ENCODE measurements around the gene TMEM154.
A peak's percentile ranks its signal among the peaks of the same experiment; 100 is the strongest.

The TMEM154 gene

GRCh38 chr4:152652102-152652501 is 27.7 kb downstream of the TMEM154 start:
- no peak for TF ChIP-seq CTCF (IDR thresholded peaks at IDR 0.05; ENCODE audit: low read depth, low read length, missing control alignments)
- no peak overlapping the region for H3K4me3 ChIP-seq (ENCODE audit: low read depth, low read length)
- DNase-seq (ENCODE audit: low read depth), result no peak

- no peak overlapping the region for H3K4me3 ChIP-seq (ENCODE audit: low read depth, low read length)
- no peak for TF ChIP-seq CTCF (IDR thresholded peaks at IDR 0.05; ENCODE audit: low read depth, low read length, missing control alignments)
- DNase-seq (ENCODE audit: low read depth), result no peak
Measured at GRCh38 chr4:152651473-152652060, 28.2 kb downstream of the TMEM154 start.

- H3K4me3 ChIP-seq (ENCODE audit: low read depth, low read length), result no peak overlapping the region
- no peak for DNase-seq (ENCODE audit: low read depth)
- no peak for TF ChIP-seq CTCF (IDR thresholded peaks at IDR 0.05; ENCODE audit: low read depth, low read length, missing control alignments)
Measured at GRCh38 chr4:152646221-152646620, 33.6 kb downstream of the TMEM154 start.

GRCh38 chr4:152644130-152644529 is 35.7 kb downstream of the TMEM154 start:
- no peak for DNase-seq (ENCODE audit: low read depth)
- H3K4me3 ChIP-seq (ENCODE audit: low read depth, low read length), result no peak overlapping the region

GRCh38 chr4:152643153-152644035 is 36.4 kb downstream of the TMEM154 start:
- DNase-seq (ENCODE audit: low read depth), result peak; percentile 77
- peak overlapping the region; percentile 28; the same call in 1 of the 2 replicates for H3K4me3 ChIP-seq (ENCODE audit: low read depth, low read length)
- TF ChIP-seq CTCF (IDR thresholded peaks at IDR 0.05; ENCODE audit: low read depth, low read length, missing control alignments), result no peak

More at GRCh38 chr4:152644130-152644529, 35.7 kb downstream of the TMEM154 start:
- no peak for TF ChIP-seq CTCF (IDR thresholded peaks at IDR 0.05; ENCODE audit: low read depth, low read length, missing control alignments)

GRCh38 chr4:152640058-152640921 is 39.5 kb downstream of the TMEM154 start:
- H3K4me3 ChIP-seq (ENCODE audit: low read depth, low read length), result no peak overlapping the region
- no peak for DNase-seq (ENCODE audit: low read depth)
- TF ChIP-seq CTCF (IDR thresholded peaks at IDR 0.05; ENCODE audit: low read depth, low read length, missing control alignments), result peak; percentile 48
